Measurements from ENCODE around the gene ADAMTSL4.

Gene ADAMTSL4

GRCh38 chr1:150535511-150536287 is 13.5 kb upstream of the ADAMTSL4 start:
- no peak for DNase-seq (ENCODE audit: low spot score)

- no peak for DNase-seq (ENCODE audit: low spot score)
Measured at GRCh38 chr1:150536836-150537731, 12.1 kb upstream of the ADAMTSL4 start.

- no peak for DNase-seq (ENCODE audit: low spot score)
Measured at GRCh38 chr1:150537732-150538684, 11.2 kb upstream of the ADAMTSL4 start.

- no peak for DNase-seq (ENCODE audit: low spot score)
Measured at GRCh38 chr1:150543500-150544143, 5.6 kb upstream of the ADAMTSL4 start.

- no peak for DNase-seq (ENCODE audit: low spot score)
Measured at GRCh38 chr1:150544204-150544603, 5.0 kb upstream of the ADAMTSL4 start.

GRCh38 chr1:150545486-150546032 is 3.6 kb upstream of the ADAMTSL4 start:
- DNase-seq (ENCODE audit: low spot score), result no peak

- DNase-seq (ENCODE audit: low spot score), result no peak
Measured at GRCh38 chr1:150546294-150546937, 2.8 kb upstream of the ADAMTSL4 start.

- no peak for DNase-seq (ENCODE audit: low spot score)
Measured at GRCh38 chr1:150548324-150548631, 930 bp upstream of the ADAMTSL4 start.

GRCh38 chr1:150549496-150550221 is 451 bp downstream of the ADAMTSL4 start:
- DNase-seq (ENCODE audit: low spot score), result no peak

- DNase-seq (ENCODE audit: low spot score), result no peak
Measured at GRCh38 chr1:150550222-150551050, 1.2 kb downstream of the ADAMTSL4 start.

- no peak for DNase-seq (ENCODE audit: low spot score)
Measured at GRCh38 chr1:150551051-150551783, 2.0 kb downstream of the ADAMTSL4 start.

GRCh38 chr1:150551784-150552127 is 2.5 kb downstream of the ADAMTSL4 start:
- DNase-seq (ENCODE audit: low spot score), result no peak

- no peak for DNase-seq (ENCODE audit: low spot score)
Measured at GRCh38 chr1:150552128-150552910, 3.1 kb downstream of the ADAMTSL4 start.

GRCh38 chr1:150552911-150553289 is 3.7 kb downstream of the ADAMTSL4 start:
- no peak for DNase-seq (ENCODE audit: low spot score)

GRCh38 chr1:150553392-150554085 is 4.3 kb downstream of the ADAMTSL4 start:
- no peak for DNase-seq (ENCODE audit: low spot score)

- DNase-seq (ENCODE audit: low spot score), result no peak
Measured at GRCh38 chr1:150554086-150554452, 4.9 kb downstream of the ADAMTSL4 start.
